OCI-LY7 (cell line): Measurements from ENCODE around the gene MINDY4.

Source experiments
- EZH2phosphoT487 ChIP-seq: fragments of 200-600 bp; sonication (generic); IDR thresholded peaks from 2 replicates; pipeline ENCODE4 v1.6.1; 2018; ENCODE audit warnings: low read depth, borderline replicate concordance, mild to moderate bottlenecking, mixed run types, antibody characterized with exemption, low read length, moderate library complexity, mixed read lengths
- TF ChIP-seq, protein P1 (sequence below): fragments of 200-600 bp; sonication (generic); conservative IDR thresholded peaks from 2 replicates; pipeline ENCODE4 v1.5.1; 2014; ENCODE audit warnings: mild to moderate bottlenecking, antibody characterized with exemption, low read length, moderate library complexity, mixed read lengths

DNA sequence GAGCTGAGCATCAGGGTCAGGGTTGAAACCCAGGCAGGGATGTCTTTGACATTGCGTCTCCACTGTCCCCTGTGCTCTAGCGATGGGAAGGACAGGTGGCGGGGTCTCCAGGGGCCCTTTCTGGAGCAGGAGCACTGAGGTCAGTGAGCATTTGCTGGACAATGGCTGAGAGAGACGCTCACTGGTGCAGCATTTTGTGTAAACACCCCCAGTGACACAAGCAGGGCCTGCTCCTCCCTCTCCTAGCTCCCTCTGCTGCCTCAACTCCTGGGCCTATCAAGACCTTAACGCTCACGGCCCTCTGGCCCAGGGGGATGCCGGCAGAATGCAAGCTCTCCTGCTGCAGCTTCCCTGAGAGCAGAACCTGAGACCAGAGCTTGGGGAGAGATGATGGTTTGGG, 36.7 kb upstream of the MINDY4 start:
- TF ChIP-seq, protein P1, sequence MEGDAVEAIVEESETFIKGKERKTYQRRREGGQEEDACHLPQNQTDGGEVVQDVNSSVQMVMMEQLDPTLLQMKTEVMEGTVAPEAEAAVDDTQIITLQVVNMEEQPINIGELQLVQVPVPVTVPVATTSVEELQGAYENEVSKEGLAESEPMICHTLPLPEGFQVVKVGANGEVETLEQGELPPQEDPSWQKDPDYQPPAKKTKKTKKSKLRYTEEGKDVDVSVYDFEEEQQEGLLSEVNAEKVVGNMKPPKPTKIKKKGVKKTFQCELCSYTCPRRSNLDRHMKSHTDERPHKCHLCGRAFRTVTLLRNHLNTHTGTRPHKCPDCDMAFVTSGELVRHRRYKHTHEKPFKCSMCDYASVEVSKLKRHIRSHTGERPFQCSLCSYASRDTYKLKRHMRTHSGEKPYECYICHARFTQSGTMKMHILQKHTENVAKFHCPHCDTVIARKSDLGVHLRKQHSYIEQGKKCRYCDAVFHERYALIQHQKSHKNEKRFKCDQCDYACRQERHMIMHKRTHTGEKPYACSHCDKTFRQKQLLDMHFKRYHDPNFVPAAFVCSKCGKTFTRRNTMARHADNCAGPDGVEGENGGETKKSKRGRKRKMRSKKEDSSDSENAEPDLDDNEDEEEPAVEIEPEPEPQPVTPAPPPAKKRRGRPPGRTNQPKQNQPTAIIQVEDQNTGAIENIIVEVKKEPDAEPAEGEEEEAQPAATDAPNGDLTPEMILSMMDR = no peak
- no peak for TF ChIP-seq EZH2phosphoT487
